ENCODE data around the gene ISG20. TPM values are rescaled to one million over a fixed set of nuclear protein-coding genes. Genes with fewer than 3 reads are reported as not detected.

Gene ISG20
- polyA plus RNA-seq, 2 of the 4 experiments (the other 2 are of a cell fraction), result 7.2 to 47.4 TPM

DNA sequence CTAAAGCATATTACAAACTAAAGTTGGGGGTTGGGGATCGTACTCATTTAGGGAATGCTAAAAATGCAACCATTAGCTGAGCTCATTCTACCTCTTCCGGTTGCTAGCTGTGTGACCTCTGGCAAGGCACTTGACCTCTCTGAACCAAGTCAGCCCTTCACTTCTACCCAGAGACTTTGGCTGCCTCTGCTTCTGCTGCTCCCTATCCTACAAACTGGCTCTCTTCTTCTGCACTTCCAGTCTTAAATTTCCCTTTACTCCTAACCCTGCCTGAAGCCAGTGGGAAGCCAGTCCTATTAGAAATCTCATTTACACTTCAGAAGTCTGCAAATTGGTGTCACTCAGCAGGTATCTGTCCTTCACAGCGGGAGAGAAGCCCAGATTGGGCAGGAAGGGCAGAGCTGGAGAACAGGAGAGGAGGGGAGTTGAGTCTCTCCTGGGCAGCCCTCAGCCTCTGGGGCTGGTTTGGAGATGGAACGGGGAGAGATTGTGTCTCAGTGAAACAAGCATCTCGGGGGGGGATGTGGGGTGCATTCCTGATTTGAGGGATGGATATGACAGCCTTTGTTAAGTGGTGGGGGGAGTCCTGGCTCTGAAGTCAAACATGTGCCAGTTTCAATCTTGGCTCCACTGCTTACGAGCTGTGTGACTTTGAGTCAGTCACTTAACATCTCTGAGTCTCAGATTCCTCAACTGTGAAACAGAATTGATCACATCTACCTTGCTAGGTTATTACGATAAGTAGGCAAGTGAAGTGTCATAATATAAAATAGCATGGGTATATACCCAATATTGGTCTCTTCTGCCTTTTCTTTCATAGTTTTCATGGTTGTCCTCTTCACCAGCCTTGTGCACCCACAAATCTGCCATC is 25.5 kb upstream of the ISG20 start:
- TF ChIP-seq ZFP36 (IDR thresholded peaks at IDR 0.05; ENCODE audit: borderline replicate concordance, partially characterized antibody) (peak; percentile 88), KDM1A (IDR thresholded peaks at IDR 0.05; ENCODE audit: low read depth) (peak; percentile 59; the same call in 1 of the 2 replicates), CEBPB (IDR thresholded peaks at IDR 0.05) (no peak)
- ChIA-PET POLR2A (no interaction called here), CTCF (interaction anchor here (0.6 to 3.8 kb wide), 5 partner anchors 9 to 177 kb away, joined by 4 to 19 read pairs (median 11); no protein-coding TSS in a partner anchor)
- H3K4me2 ChIP-seq, result no peak overlapping the region
- H3K4me1 ChIP-seq, result peaks cover 26% of the 10 kb centered on the region
- 60% methylated on average over 7 of the region's 7 CpGs for WGBS (ENCODE audit: missing lambda C conversion rate)
- ATAC-seq (0 out of 6 replicates have a peak, but pooled peaks of 1 of the 2 experiments have one; percentile 10), DNase-seq (ENCODE audit: low read depth in 1 of 2, low spot score in 1 of 2) (no peak), FAIRE-seq (no peak)
- no peak overlapping the region for H3K27ac ChIP-seq
- H3K9me3 ChIP-seq, result no peaks in the 10 kb centered on the region
- no peak overlapping the region for H3K4me3 ChIP-seq

DNA sequence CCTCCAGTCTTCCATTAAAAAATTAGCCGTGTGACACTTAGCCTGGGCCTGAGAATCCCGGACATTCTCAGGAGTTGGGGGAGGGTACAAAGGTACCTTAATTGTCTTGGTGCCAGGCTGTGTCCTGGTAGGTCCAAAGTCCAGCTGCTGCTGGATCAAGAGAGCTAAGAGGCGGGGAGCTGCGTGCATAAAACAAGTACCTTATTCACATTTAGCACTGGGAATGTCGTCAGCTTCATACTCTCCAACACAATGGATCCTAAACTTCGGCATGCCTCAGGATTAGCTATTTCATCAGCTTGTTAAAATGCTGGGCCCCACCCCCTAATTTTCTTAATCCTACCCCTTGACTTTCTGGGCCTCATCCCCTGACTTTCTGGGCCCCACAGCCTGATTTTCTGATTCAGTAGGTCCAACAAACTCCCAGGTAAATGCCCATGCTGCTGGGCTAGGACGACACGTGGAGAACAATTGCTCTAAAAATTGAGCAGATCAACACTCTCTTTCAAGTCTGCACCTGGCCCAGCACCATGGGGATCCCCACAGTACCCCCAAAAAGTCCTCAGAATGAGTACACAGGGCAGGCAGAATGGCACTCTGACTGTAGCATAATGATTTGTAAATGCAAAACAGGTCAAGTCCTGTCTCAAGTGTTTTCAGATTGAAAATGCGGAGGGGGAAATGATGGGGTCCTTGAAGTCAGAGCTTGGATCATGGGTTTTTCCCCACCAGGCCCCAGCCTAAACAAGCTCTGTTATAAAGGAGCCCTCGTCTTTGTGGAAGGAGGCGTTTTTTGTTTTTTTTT is 23.3 kb upstream of the ISG20 start:
- no peaks in the 10 kb centered on the region for H3K9me3 ChIP-seq
- CTCF ChIA-PET, result interaction anchor here (0.6 to 3.8 kb wide), 20 partner anchors 8 to 356 kb away, joined by 3 to 19 read pairs (median 4); partner anchors contain the start of genes MRPL46 and MRPS11

More for the DNA sequence above, 23.3 kb upstream of the ISG20 start:
- TF ChIP-seq SREBF2 (IDR thresholded peaks at IDR 0.05) (no peak), NFE2L2 (conservative IDR thresholded peaks at IDR 0.05; ENCODE audit: low read length) (no peak), RAD21 (conservative IDR thresholded peaks at IDR 0.05 in 1 of 2, IDR thresholded peaks at IDR 0.05 in 1 of 2) (no peak), EHF (CRISPR knock-in tag; IDR thresholded peaks at IDR 0.05) (no peak), CHD2 (IDR thresholded peaks at IDR 0.05; ENCODE audit: low read length, partially characterized antibody) (no peak), EP300 (IDR thresholded peaks at IDR 0.05) (no peak), FOSB (CRISPR knock-in tag; IDR thresholded peaks at IDR 0.05) (no peak), RCOR1 (IDR thresholded peaks at IDR 0.05; ENCODE audit: low read depth, low read length) (no peak), POLR2A (IDR thresholded peaks at IDR 0.05; ENCODE audit: low read length) (no peak), MAFK (IDR thresholded peaks at IDR 0.05; ENCODE audit: partially characterized antibody) (no peak)
- TF ChIP-seq, protein P1, sequence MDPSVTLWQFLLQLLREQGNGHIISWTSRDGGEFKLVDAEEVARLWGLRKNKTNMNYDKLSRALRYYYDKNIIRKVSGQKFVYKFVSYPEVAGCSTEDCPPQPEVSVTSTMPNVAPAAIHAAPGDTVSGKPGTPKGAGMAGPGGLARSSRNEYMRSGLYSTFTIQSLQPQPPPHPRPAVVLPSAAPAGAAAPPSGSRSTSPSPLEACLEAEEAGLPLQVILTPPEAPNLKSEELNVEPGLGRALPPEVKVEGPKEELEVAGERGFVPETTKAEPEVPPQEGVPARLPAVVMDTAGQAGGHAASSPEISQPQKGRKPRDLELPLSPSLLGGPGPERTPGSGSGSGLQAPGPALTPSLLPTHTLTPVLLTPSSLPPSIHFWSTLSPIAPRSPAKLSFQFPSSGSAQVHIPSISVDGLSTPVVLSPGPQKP (IDR thresholded peaks at IDR 0.05; ENCODE audit: low read depth, low read length), result no peak
- TF ChIP-seq, protein P2, sequence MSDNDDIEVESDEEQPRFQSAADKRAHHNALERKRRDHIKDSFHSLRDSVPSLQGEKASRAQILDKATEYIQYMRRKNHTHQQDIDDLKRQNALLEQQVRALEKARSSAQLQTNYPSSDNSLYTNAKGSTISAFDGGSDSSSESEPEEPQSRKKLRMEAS (IDR thresholded peaks at IDR 0.05), result no peak
- TF ChIP-seq, protein P3, sequence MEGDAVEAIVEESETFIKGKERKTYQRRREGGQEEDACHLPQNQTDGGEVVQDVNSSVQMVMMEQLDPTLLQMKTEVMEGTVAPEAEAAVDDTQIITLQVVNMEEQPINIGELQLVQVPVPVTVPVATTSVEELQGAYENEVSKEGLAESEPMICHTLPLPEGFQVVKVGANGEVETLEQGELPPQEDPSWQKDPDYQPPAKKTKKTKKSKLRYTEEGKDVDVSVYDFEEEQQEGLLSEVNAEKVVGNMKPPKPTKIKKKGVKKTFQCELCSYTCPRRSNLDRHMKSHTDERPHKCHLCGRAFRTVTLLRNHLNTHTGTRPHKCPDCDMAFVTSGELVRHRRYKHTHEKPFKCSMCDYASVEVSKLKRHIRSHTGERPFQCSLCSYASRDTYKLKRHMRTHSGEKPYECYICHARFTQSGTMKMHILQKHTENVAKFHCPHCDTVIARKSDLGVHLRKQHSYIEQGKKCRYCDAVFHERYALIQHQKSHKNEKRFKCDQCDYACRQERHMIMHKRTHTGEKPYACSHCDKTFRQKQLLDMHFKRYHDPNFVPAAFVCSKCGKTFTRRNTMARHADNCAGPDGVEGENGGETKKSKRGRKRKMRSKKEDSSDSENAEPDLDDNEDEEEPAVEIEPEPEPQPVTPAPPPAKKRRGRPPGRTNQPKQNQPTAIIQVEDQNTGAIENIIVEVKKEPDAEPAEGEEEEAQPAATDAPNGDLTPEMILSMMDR (IDR thresholded peaks at IDR 0.05), result no peak
- TF ChIP-seq, protein P4, sequence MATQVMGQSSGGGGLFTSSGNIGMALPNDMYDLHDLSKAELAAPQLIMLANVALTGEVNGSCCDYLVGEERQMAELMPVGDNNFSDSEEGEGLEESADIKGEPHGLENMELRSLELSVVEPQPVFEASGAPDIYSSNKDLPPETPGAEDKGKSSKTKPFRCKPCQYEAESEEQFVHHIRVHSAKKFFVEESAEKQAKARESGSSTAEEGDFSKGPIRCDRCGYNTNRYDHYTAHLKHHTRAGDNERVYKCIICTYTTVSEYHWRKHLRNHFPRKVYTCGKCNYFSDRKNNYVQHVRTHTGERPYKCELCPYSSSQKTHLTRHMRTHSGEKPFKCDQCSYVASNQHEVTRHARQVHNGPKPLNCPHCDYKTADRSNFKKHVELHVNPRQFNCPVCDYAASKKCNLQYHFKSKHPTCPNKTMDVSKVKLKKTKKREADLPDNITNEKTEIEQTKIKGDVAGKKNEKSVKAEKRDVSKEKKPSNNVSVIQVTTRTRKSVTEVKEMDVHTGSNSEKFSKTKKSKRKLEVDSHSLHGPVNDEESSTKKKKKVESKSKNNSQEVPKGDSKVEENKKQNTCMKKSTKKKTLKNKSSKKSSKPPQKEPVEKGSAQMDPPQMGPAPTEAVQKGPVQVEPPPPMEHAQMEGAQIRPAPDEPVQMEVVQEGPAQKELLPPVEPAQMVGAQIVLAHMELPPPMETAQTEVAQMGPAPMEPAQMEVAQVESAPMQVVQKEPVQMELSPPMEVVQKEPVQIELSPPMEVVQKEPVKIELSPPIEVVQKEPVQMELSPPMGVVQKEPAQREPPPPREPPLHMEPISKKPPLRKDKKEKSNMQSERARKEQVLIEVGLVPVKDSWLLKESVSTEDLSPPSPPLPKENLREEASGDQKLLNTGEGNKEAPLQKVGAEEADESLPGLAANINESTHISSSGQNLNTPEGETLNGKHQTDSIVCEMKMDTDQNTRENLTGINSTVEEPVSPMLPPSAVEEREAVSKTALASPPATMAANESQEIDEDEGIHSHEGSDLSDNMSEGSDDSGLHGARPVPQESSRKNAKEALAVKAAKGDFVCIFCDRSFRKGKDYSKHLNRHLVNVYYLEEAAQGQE (IDR thresholded peaks at IDR 0.05), result no peak
- Histone ChIP-seq H3K27ac (peak overlapping the region; percentile 15 to 50; a peak in 4 of 6 replicates), H3K4me3 (no peak overlapping the region), H3K4me1 (peaks cover 30% of the 10 kb centered on the region), H3K4me2 (peak overlapping the region; percentile 55)
- POLR2A ChIA-PET, result interaction anchor here (1.8 kb wide), 1 partner anchor 148 kb away, joined by 7 read pairs; the partner anchor contains the start of genes MRPL46 and MRPS11
- ATAC-seq (no peak), FAIRE-seq (no peak), DNase-seq (ENCODE audit: low read depth in 1 of 2, low spot score in 1 of 2) (no peak)
- WGBS (ENCODE audit: missing lambda C conversion rate), result 62% methylated on average over 11 of the region's 11 CpGs

Data from A549 (cell line).